Suprapubic skin (tissue), 4 donors: ENCODE measurements around the gene ATP11A. TPM values are rescaled to one million over a fixed set of nuclear protein-coding genes. Genes with fewer than 3 reads are reported as not detected.

Source experiments
- DNase-seq, 2 donors: peaks; one replicate each; pipeline ENCODE4 v3.0.0-alpha.2; 2019; ENCODE audit warnings: low spot score in 2 of 2
- H3K27ac ChIP-seq: fragments of 200-600 bp; sonication (generic); one replicate; pipeline ENCODE4 v1.5.1; 2019
- H3K27me3 ChIP-seq: fragments of 200-600 bp; sonication (generic); one replicate; pipeline ENCODE4 v1.5.1; 2019
- H3K36me3 ChIP-seq: fragments of 200-600 bp; sonication (generic); one replicate; pipeline ENCODE4 v1.5.1; 2019
- H3K4me1 ChIP-seq: fragments of 200-600 bp; sonication (generic); one replicate; pipeline ENCODE4 v1.5.1; 2019
- H3K4me3 ChIP-seq: fragments of 200-600 bp; sonication (generic); one replicate; pipeline ENCODE4 v1.5.1; 2019; ENCODE audit warnings: mild to moderate bottlenecking
- H3K9me3 ChIP-seq: fragments of 200-600 bp; sonication (generic); one replicate; pipeline ENCODE4 v1.5.1; 2019
- CTCF ChIP-seq, 2 donors: fragments of 200-600 bp in 1 of 2; fragments of 450-650 bp in 1 of 2; sonication (generic) in 1 of 2; IDR thresholded peaks; one replicate each; pipeline ENCODE4 v1.5.1; 2016 to 2019; ENCODE audit warnings: antibody characterized with exemption in 2 of 2, mild to moderate bottlenecking in 1 of 2, moderate library complexity in 1 of 2
- EP300 ChIP-seq: sonication (generic); formaldehyde crosslinking; IDR thresholded peaks from one replicate; pipeline ENCODE4 v1.6.1; 2017; ENCODE audit warnings: antibody characterized with exemption
- POLR2A ChIP-seq, 2 donors: fragments of 450-650 bp; IDR thresholded peaks; one replicate each; pipeline ENCODE4 v1.6.1; 2017; ENCODE audit warnings: antibody characterized with exemption in 2 of 2, mild to moderate bottlenecking in 2 of 2, moderate library complexity in 2 of 2
- POLR2AphosphoS5 ChIP-seq, 3 donors: sonication (generic); formaldehyde crosslinking; IDR thresholded peaks; one replicate each; pipeline ENCODE4 v1.6.1; 2017; ENCODE audit warnings: antibody characterized with exemption in 3 of 3
- WGBS: methylation state at CpG from one replicate; pipeline ENCODE4 v1.1.5; 2018; 5-methylcytosine and 5-hydroxymethylcytosine counted together
- total RNA-seq, 4 donors: library from RNA; depleted of rRNA; stranded (reverse); fragments of >200 nt; gene quantifications; one replicate each; pipeline ENCODE4 v1.1.0, GENCODE V29; 2016

Gene ATP11A
- total RNA-seq, 4 donors from 2014 or later, result 22.8 to 51.0 (median 39.8) TPM

- Histone ChIP-seq H3K36me3 (no peaks in the 10 kb centered on the region), H3K27me3 (no peaks in the 10 kb centered on the region), H3K9me3 (no peaks in the 10 kb centered on the region), H3K4me3 (no peak overlapping the region), H3K27ac (no peak overlapping the region), H3K4me1 (no peaks in the 10 kb centered on the region)
- WGBS, result 22% methylated on average over 1 of the region's 1 CpG
- DNase-seq, result no peak
- TF ChIP-seq EP300 (no peak), POLR2A (IDR thresholded peaks at IDR 0.05) (no peak), POLR2AphosphoS5 (IDR thresholded peaks at IDR 0.05) (no peak), CTCF (IDR thresholded peaks at IDR 0.05) (no peak)
These were observed 31.0 kb upstream of the ATP11A start for GRCh38 chr13:112658808-112659207.

GRCh38 chr13:112661291-112661690 is 28.5 kb upstream of the ATP11A start:
- Histone ChIP-seq H3K4me3 (no peak overlapping the region), H3K4me1 (no peaks in the 10 kb centered on the region), H3K9me3 (no peaks in the 10 kb centered on the region), H3K27ac (no peak overlapping the region), H3K27me3 (peaks cover 9% of the 10 kb centered on the region), H3K36me3 (no peaks in the 10 kb centered on the region)
- DNase-seq, result no peak
- WGBS, result 97% methylated on average over 2 of the region's 2 CpGs
- TF ChIP-seq POLR2A (IDR thresholded peaks at IDR 0.05) (no peak), CTCF (IDR thresholded peaks at IDR 0.05) (no peak), EP300 (no peak), POLR2AphosphoS5 (IDR thresholded peaks at IDR 0.05) (no peak)

GRCh38 chr13:112664501-112665203 is 25.2 kb upstream of the ATP11A start:
- Histone ChIP-seq H3K4me1 (no peaks in the 10 kb centered on the region), H3K4me3 (no peak overlapping the region), H3K27ac (no peak overlapping the region), H3K27me3 (peaks cover 9% of the 10 kb centered on the region), H3K9me3 (no peaks in the 10 kb centered on the region), H3K36me3 (no peaks in the 10 kb centered on the region)
- no peak for DNase-seq
- TF ChIP-seq POLR2A (IDR thresholded peaks at IDR 0.05) (no peak), POLR2AphosphoS5 (IDR thresholded peaks at IDR 0.05) (no peak), EP300 (no peak), CTCF (IDR thresholded peaks at IDR 0.05) (no peak)
- 68% methylated on average over 12 of the region's 22 CpGs for WGBS

- H3K9me3 ChIP-seq, result no peaks in the 10 kb centered on the region
- H3K27ac ChIP-seq, result no peak overlapping the region
- no peak overlapping the region for H3K4me3 ChIP-seq
- no peak for DNase-seq
- no peaks in the 10 kb centered on the region for H3K36me3 ChIP-seq
- WGBS, result 75% methylated on average over 13 of the region's 13 CpGs
- no peaks in the 10 kb centered on the region for H3K4me1 ChIP-seq
- TF ChIP-seq CTCF (IDR thresholded peaks at IDR 0.05) (no peak), POLR2A (IDR thresholded peaks at IDR 0.05) (no peak), EP300 (no peak), POLR2AphosphoS5 (IDR thresholded peaks at IDR 0.05) (no peak)
- H3K27me3 ChIP-seq, result peaks cover 16% of the 10 kb centered on the region
These were observed 20.9 kb upstream of the ATP11A start for GRCh38 chr13:112668924-112669323.

GRCh38 chr13:112669881-112670499 is 19.8 kb upstream of the ATP11A start:
- H3K36me3 ChIP-seq, result no peaks in the 10 kb centered on the region
- no peaks in the 10 kb centered on the region for H3K4me1 ChIP-seq
- no peak overlapping the region for H3K27ac ChIP-seq
- no peak overlapping the region for H3K4me3 ChIP-seq
- 88% methylated on average over 10 of the region's 10 CpGs for WGBS
- peaks cover 9% of the 10 kb centered on the region for H3K27me3 ChIP-seq
- no peaks in the 10 kb centered on the region for H3K9me3 ChIP-seq
- no peak for DNase-seq
- TF ChIP-seq POLR2A (IDR thresholded peaks at IDR 0.05) (no peak), EP300 (no peak), CTCF (IDR thresholded peaks at IDR 0.05) (no peak), POLR2AphosphoS5 (IDR thresholded peaks at IDR 0.05) (no peak)
